Measurements from ENCODE around the gene KBTBD12. TPM values are rescaled to one million over a fixed set of nuclear protein-coding genes. Genes with fewer than 3 reads are reported as not detected.

The KBTBD12 gene
- total RNA-seq, 1 donor from 2014 or later = 0.98 TPM

DNA sequence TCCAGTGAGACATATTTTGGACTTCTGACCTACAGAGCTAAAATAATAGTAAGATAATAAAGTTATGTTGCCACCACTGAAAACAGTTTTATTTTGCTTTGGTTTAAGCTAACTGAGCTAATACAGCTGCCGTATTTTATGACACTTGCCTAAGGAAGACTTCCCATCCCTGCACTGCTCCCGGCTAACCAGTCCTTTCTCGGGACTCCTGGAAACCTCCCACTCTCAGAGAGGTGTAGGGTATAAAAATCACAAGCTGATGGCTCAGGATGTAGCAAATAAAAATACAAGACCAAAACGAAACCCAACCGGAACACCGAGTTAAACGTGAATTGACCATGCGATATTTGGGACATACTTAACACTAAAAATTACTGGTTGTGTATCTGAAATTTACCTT is 448 bp upstream of the KBTBD12 start:
- no peak for DNase-seq (ENCODE audit: low read depth)
- TF ChIP-seq, protein P1, sequence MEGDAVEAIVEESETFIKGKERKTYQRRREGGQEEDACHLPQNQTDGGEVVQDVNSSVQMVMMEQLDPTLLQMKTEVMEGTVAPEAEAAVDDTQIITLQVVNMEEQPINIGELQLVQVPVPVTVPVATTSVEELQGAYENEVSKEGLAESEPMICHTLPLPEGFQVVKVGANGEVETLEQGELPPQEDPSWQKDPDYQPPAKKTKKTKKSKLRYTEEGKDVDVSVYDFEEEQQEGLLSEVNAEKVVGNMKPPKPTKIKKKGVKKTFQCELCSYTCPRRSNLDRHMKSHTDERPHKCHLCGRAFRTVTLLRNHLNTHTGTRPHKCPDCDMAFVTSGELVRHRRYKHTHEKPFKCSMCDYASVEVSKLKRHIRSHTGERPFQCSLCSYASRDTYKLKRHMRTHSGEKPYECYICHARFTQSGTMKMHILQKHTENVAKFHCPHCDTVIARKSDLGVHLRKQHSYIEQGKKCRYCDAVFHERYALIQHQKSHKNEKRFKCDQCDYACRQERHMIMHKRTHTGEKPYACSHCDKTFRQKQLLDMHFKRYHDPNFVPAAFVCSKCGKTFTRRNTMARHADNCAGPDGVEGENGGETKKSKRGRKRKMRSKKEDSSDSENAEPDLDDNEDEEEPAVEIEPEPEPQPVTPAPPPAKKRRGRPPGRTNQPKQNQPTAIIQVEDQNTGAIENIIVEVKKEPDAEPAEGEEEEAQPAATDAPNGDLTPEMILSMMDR (conservative IDR thresholded peaks at IDR 0.05; ENCODE audit: low read depth, low read length) = no peak
- H3K4me3 ChIP-seq (ENCODE audit: low read depth, low read length) = peak overlapping the region; percentile 48

DNA sequence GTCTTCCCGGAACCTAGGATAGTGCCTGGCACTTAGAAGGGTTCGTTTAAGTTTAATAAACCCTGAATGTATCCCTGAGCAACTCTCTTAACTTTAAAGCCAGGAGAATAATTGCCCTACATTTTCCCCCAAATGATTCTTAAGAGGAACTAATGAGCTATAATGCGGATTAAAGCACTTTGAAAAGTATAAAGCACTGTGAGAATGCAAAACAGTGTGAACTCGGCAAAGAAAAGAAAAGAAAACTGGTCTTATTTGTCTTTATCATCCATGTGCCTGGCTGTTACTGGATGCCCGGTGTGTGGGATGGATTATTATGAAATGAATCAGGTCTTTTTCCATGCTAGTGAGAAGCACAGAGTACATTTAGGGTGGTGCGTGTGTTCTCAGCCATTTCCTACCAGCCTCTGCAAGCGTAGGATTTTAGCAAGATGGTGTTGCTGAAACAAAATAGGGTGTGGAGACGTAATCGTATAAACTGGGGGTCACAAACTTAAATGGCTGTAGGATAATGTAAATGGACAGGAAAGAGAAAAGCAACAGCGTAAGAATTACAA is 983 bp downstream of the KBTBD12 start:
- TF ChIP-seq, protein P1 (conservative IDR thresholded peaks at IDR 0.05; ENCODE audit: low read depth, low read length) = no peak
- H3K4me3 ChIP-seq (ENCODE audit: low read depth, low read length) = no peak overlapping the region
- DNase-seq (ENCODE audit: low read depth) = no peak

DNA sequence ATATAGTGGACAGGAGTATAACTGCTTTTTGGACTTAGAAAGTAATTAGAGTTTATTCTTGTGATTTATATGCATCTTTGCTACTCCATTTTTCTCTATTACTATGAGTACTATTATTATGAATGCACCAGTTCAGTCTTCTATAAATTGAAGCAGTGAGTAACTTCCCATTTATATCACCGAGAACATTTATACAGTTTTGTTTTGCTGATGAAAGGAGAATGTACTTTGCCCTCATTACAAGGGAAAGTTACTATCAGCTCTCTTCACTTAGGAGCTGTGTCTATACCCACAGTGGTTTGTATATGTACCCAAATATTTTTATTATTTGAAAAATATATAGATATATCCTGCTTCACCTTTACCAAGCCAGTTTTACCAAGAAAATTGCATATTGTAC is 5.7 kb downstream of the KBTBD12 start:
- TF ChIP-seq, protein P1 (conservative IDR thresholded peaks at IDR 0.05; ENCODE audit: low read depth, low read length) = no peak
- no peak for DNase-seq (ENCODE audit: low read depth)
- no peak overlapping the region for H3K4me3 ChIP-seq (ENCODE audit: low read depth, low read length)

DNA sequence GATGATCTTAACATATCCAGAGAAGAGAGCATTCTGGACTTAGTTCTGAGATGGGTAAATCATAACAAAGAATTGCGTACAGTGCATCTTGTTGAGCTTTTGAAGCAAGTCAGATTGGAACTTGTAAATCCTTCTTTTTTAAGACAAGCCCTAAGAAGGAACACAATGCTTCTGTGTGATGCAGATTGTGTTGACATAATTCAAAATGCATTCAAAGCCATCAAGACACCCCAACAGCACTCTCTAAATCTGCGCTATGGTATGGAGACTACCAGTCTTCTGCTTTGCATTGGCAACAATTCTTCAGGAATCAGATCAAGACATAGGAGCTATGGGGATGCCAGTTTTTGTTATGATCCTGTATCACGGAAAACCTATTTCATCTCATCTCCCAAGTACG is 8.6 kb downstream of the KBTBD12 start:
- H3K4me3 ChIP-seq (ENCODE audit: low read depth, low read length) = no peak overlapping the region
- no peak for DNase-seq (ENCODE audit: low read depth)
- TF ChIP-seq, protein P1 (conservative IDR thresholded peaks at IDR 0.05; ENCODE audit: low read depth, low read length) = no peak

DNA sequence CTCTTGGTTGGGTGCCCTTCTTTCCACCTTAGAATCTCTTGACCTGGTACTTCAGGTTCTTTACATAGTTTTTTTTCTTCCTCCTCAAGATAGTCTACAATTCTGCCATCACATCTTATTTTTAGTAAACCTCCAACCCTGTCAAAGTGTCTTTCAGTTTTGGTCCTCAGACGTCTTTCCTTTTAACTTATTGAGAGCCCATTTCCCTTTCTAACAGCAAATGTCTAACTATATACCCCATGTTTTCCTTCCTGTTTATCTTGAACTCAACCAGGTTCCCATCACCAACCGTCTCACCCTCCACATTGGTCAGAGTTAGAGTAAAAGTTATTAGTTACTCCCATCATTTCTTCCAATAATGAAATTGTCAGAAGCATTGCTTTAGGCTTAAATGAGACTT is 10.4 kb downstream of the KBTBD12 start:
- TF ChIP-seq, protein P1 (conservative IDR thresholded peaks at IDR 0.05; ENCODE audit: low read depth, low read length) = no peak
- H3K4me3 ChIP-seq (ENCODE audit: low read depth, low read length) = no peak overlapping the region
- DNase-seq (ENCODE audit: low read depth) = no peak

DNA sequence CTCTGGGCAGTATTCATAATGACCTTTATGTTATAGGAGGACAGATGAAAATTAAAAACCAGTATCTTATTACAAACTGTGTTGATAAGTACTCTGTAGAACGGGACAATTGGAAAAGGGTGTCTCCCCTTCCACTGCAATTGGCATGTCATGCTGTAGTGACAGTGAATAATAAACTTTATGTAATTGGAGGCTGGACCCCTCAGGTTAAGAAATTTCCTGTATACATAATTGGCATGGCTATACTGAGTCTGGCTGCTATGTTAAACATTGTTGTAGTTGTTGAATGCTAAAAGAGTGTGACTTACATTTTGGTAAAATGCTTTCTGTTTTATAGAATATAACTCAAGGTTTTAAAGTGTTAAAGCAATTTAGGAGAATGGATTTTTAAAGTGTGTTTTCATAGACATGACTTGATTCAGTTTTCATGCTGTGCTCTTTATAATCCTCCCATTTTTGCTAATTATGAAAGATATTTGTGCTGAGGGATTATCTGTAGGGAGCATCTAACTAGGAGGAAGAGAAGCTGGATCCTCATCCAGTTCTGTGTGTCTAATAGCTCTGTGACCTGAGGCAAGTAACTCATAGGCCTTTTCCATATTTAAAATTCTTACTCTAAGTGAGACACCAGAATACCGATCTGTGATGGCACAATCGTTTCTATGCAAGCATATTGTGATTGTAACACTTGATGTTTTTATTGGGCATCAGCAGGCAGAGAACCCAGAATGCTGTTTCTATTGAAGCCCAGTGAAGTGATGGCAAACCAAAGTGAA is 13.0 kb downstream of the KBTBD12 start:
- no peak overlapping the region for H3K4me3 ChIP-seq (ENCODE audit: low read depth, low read length)
- no peak for DNase-seq (ENCODE audit: low read depth)
- TF ChIP-seq, protein P1 (conservative IDR thresholded peaks at IDR 0.05; ENCODE audit: low read depth, low read length) = no peak
